Loucy (cell line): Measurements from ENCODE around the gene KCNJ1.

ENCODE experiments used
- H2AFZ ChIP-seq: fragments of 200-600 bp; sonication (generic); 2 replicates; pipeline ENCODE4 v1.6.0; 2016; ENCODE audit warnings: antibody characterized with exemption, mild to moderate bottlenecking, low read length, moderate library complexity
- H3F3A ChIP-seq: fragments of 200-600 bp; 2 replicates; pipeline ENCODE4 v1.6.0; 2016; ENCODE audit warnings: antibody characterized with exemption, low read depth, mild to moderate bottlenecking
- H3K27me3 ChIP-seq: fragments of 200-600 bp; sonication (generic); 2 replicates; pipeline ENCODE4 v1.6.1; 2014; ENCODE audit warnings: low read length, mild to moderate bottlenecking; ENCODE audit not compliant: insufficient read depth, poor library complexity, severe bottlenecking
- H3K36me3 ChIP-seq: fragments of 200-600 bp; sonication (generic); 2 replicates; pipeline ENCODE4 v1.6.1; 2016; ENCODE audit warnings: low read length; ENCODE audit not compliant: insufficient read depth
- H3K4me1 ChIP-seq: fragments of 200-600 bp; sonication (generic); 2 replicates; pipeline ENCODE4 v1.5.1; 2014; ENCODE audit warnings: low read length, mild to moderate bottlenecking; ENCODE audit not compliant: insufficient read depth, poor library complexity, severe bottlenecking
- H3K4me2 ChIP-seq: fragments of 200-600 bp; sonication (generic); 2 replicates; pipeline ENCODE4 v1.6.0; 2014; ENCODE audit warnings: antibody characterized with exemption, low read length, low read depth, mild to moderate bottlenecking; ENCODE audit not compliant: poor library complexity, severe bottlenecking
- H3K4me3 ChIP-seq: fragments of 200-600 bp; sonication (generic); 2 replicates; pipeline ENCODE4 v1.5.1; 2014; ENCODE audit warnings: low read length, mild to moderate bottlenecking, mixed read lengths; ENCODE audit not compliant: poor library complexity, severe bottlenecking
- H3K79me2 ChIP-seq: fragments of 200-600 bp; sonication (generic); 2 replicates; pipeline ENCODE4 v1.6.1; 2014; ENCODE audit warnings: low read length; ENCODE audit not compliant: insufficient read depth
- H3K9ac ChIP-seq: fragments of 200-600 bp; sonication (generic); 2 replicates; pipeline ENCODE4 v1.6.0; 2014; ENCODE audit warnings: mild to moderate bottlenecking, low read depth, low read length, moderate library complexity; ENCODE audit not compliant: poor library complexity, severe bottlenecking
- H3K9me2 ChIP-seq: fragments of 200-600 bp; sonication (generic); replicated peaks from 2 replicates; pipeline ENCODE4 v1.6.1; 2016; ENCODE audit warnings: low read depth, low read length, mixed read lengths
- H3K9me3 ChIP-seq: fragments of 200-600 bp; sonication (generic); 2 replicates; pipeline ENCODE4 v1.6.1; 2014; ENCODE audit warnings: mild to moderate bottlenecking, antibody characterized with exemption, low read length, low read depth; ENCODE audit not compliant: insufficient read depth
- H4K20me1 ChIP-seq: fragments of 200-600 bp; sonication (generic); 2 replicates; pipeline ENCODE4 v1.6.0; 2014; ENCODE audit warnings: antibody characterized with exemption, low read length, mild to moderate bottlenecking; ENCODE audit not compliant: insufficient read depth, poor library complexity, severe bottlenecking
- EZH2phosphoT487 ChIP-seq: fragments of 200-600 bp; IDR thresholded peaks from 2 replicates; pipeline ENCODE4 v1.6.1; 2018; ENCODE audit warnings: antibody characterized with exemption, mild to moderate bottlenecking, moderate library complexity, borderline replicate concordance
- TF ChIP-seq, protein P1 (sequence below): fragments of 200-600 bp; sonication (generic); conservative IDR thresholded peaks from 2 replicates; pipeline ENCODE4 v1.5.1; 2014; ENCODE audit warnings: mild to moderate bottlenecking, antibody characterized with exemption, low read length

Gene KCNJ1

DNA sequence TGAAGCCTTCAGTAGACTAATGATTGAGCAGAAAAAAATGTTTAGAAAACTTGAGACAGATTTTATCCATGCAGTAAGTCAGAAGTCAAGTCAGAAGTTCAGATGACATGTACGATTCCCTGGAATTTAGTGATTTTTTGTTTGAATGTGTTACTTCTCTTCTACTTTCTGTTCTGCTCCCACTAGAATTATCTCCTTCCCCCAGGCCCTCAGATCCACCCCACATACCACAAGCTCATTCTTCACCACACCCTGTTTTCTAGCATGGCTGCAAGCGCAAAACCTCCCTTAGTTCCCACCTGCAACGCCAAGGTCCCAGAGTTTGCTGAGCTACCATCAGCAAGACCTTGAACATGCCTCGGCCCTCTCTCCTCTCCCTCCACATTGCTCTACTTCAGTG is 64.1 kb downstream of the KCNJ1 start:
- H3K9ac ChIP-seq = no peak overlapping the region
- H3K9me3 ChIP-seq = no peaks in the 10 kb centered on the region
- H3K27me3 ChIP-seq = no peaks in the 10 kb centered on the region
- TF ChIP-seq, protein P1, sequence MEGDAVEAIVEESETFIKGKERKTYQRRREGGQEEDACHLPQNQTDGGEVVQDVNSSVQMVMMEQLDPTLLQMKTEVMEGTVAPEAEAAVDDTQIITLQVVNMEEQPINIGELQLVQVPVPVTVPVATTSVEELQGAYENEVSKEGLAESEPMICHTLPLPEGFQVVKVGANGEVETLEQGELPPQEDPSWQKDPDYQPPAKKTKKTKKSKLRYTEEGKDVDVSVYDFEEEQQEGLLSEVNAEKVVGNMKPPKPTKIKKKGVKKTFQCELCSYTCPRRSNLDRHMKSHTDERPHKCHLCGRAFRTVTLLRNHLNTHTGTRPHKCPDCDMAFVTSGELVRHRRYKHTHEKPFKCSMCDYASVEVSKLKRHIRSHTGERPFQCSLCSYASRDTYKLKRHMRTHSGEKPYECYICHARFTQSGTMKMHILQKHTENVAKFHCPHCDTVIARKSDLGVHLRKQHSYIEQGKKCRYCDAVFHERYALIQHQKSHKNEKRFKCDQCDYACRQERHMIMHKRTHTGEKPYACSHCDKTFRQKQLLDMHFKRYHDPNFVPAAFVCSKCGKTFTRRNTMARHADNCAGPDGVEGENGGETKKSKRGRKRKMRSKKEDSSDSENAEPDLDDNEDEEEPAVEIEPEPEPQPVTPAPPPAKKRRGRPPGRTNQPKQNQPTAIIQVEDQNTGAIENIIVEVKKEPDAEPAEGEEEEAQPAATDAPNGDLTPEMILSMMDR = no peak; the same call in 1 of the 2 replicates
- no peak for TF ChIP-seq EZH2phosphoT487
- H3K4me3 ChIP-seq = no peak overlapping the region
- no peak overlapping the region for H3K4me2 ChIP-seq
- H3K79me2 ChIP-seq = no peaks in the 10 kb centered on the region
- no peaks in the 10 kb centered on the region for H4K20me1 ChIP-seq
- peaks cover 95% of the 10 kb centered on the region; the same call in 1 of the 2 replicates for H3K36me3 ChIP-seq
- H3F3A ChIP-seq = no peaks in the 10 kb centered on the region
- H2AFZ ChIP-seq = no peak overlapping the region
- no peaks in the 10 kb centered on the region for H3K9me2 ChIP-seq
- H3K4me1 ChIP-seq = no peaks in the 10 kb centered on the region

DNA sequence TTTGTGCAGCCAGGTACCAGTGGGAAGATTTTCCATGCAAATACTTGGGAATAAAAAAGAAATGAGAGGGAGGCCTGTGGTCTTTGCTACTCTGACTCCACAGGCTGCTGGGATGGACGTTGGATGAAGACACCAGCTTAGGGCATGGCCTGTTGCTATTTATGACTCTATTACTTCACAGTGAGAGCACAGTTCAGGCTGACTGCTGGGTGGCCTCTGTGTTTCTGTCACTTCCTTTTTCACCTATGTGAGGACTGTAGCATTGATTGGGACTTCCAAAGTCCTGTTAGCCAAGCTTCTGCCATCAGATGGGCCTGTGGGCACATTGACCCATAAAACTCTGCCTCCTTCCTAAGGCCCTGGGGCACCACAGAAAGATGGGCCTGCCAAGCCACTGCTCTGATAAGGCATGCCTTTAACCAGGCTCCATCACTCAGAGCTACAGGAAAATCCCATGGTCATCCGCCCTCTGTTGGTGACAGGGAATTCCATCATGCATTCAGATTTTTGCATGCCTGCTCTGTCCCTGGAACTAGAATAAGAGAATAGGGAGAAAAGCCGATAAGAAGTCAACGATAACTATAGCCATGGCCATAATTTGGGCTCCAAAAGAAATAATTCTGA is 64.6 kb downstream of the KCNJ1 start:
- no peaks in the 10 kb centered on the region for H3K9me2 ChIP-seq
- TF ChIP-seq, protein P1 = peak; percentile 38
- TF ChIP-seq EZH2phosphoT487 = no peak
- no peaks in the 10 kb centered on the region for H3K9me3 ChIP-seq
- H3K4me2 ChIP-seq = no peak overlapping the region
- H3K9ac ChIP-seq = no peak overlapping the region
- no peaks in the 10 kb centered on the region for H3K27me3 ChIP-seq
- no peak overlapping the region for H3K4me3 ChIP-seq
- peaks cover 95% of the 10 kb centered on the region; the same call in 1 of the 2 replicates for H3K36me3 ChIP-seq
- H3K79me2 ChIP-seq = no peaks in the 10 kb centered on the region
- no peaks in the 10 kb centered on the region for H3F3A ChIP-seq
- H4K20me1 ChIP-seq = no peaks in the 10 kb centered on the region
- no peak overlapping the region for H2AFZ ChIP-seq
- H3K4me1 ChIP-seq = no peaks in the 10 kb centered on the region

DNA sequence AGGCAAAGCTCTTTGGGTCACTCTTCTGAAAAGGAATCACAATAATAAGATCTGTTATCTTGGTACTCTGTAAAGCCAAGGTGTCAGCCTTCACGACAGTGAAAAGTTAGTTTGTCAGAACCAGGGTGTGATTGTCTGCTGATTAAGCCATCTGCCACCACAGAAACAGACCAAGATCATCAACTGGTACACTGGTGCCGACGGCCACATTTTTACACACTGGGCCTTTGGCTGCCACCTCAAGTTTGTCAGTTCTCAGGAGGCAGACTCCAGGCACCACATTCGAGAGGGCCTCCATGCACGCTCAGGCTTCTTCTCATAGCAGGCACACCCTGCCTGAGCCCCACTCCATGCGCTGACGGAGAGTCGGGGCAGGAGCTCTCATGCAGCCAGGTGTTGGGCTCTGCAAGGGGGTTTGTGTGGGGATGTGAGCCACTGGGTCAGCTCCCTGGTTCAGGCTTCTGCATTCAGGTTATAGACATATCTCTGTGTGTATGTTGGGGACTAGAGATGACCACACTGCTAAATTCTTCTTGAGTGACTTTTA is 66.2 kb downstream of the KCNJ1 start:
- Histone ChIP-seq H3K9me3 (no peaks in the 10 kb centered on the region), H2AFZ (no peak overlapping the region), H3K4me2 (no peak overlapping the region), H3K79me2 (no peaks in the 10 kb centered on the region), H4K20me1 (no peaks in the 10 kb centered on the region), H3K9me2 (no peaks in the 10 kb centered on the region), H3F3A (no peaks in the 10 kb centered on the region), H3K4me3 (no peak overlapping the region), H3K4me1 (no peaks in the 10 kb centered on the region), H3K9ac (no peak overlapping the region), H3K27me3 (no peaks in the 10 kb centered on the region), H3K36me3 (peaks cover 95% of the 10 kb centered on the region)
- TF ChIP-seq, protein P1 = no peak
- TF ChIP-seq EZH2phosphoT487 = no peak
